Endothelial cell of umbilical vein (primary cell): ENCODE data around the gene DGCR8.

ENCODE experiments used
- JUN ChIP-seq: IDR thresholded peaks from 2 replicates; pipeline ENCODE4 v1.6.1; 2011; ENCODE audit warnings: borderline replicate concordance, low read depth; ENCODE audit not compliant: insufficient read length, insufficient read depth
- POLR2AphosphoS5 ChIP-seq: IDR thresholded peaks from 2 replicates; pipeline ENCODE4 v1.6.1; 2012; ENCODE audit warnings: low read depth, mild to moderate bottlenecking, control low read depth, low read length, moderate library complexity; ENCODE audit not compliant: insufficient read depth
- TF ChIP-seq, protein P1 (sequence below), 2 donors: IDR thresholded peaks; 1 replicate in 1 of 2; 2 replicates in 1 of 2; pipeline ENCODE4 v1.5.1; 2011; ENCODE audit warnings: low read length in 2 of 2, mild to moderate bottlenecking in 2 of 2, moderate library complexity in 2 of 2, control low read depth in 1 of 2, inconsistent platforms in 1 of 2, low read depth in 1 of 2; ENCODE audit not compliant: insufficient read depth in 1 of 2; ENCODE audit errors: extremely low read depth in 1 of 2

DNA sequence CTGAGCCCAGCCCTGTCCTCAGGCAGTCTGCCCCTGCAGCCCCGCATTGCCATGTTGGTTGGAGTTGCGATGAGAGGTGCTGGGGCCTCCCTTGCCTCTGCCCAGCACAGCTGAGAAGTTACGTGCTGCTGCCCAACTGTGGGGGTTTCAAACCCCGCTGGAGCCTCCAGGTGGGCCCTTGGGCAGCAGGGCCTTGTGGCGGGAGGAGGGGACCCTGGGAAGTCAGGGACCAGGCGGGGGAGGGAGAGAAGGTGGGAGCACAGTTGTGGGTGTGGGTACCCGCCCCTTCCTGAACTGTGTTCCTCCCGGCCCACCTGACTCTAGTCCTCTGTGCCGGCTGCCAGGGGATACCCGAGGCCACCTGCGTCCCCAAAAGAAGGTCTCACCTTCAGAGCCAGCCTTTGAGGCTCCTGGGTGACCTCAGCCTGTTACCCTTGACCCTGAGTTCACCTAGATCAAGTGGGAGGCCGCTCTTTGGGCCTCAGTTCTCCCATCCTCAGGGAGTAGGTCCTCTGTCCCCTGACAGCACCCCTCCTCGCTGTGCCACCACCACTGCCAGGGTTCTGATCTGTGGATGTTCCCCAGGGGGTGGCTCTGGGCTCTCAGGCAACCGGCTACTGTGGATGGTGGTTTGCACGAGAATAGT is 78.5 kb downstream of the DGCR8 start:
- TF ChIP-seq, protein P1, sequence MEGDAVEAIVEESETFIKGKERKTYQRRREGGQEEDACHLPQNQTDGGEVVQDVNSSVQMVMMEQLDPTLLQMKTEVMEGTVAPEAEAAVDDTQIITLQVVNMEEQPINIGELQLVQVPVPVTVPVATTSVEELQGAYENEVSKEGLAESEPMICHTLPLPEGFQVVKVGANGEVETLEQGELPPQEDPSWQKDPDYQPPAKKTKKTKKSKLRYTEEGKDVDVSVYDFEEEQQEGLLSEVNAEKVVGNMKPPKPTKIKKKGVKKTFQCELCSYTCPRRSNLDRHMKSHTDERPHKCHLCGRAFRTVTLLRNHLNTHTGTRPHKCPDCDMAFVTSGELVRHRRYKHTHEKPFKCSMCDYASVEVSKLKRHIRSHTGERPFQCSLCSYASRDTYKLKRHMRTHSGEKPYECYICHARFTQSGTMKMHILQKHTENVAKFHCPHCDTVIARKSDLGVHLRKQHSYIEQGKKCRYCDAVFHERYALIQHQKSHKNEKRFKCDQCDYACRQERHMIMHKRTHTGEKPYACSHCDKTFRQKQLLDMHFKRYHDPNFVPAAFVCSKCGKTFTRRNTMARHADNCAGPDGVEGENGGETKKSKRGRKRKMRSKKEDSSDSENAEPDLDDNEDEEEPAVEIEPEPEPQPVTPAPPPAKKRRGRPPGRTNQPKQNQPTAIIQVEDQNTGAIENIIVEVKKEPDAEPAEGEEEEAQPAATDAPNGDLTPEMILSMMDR (IDR thresholded peaks at IDR 0.05; ENCODE audit: extremely low read depth in 1 of 2, insufficient read depth in 1 of 2, low read depth in 1 of 2, low read length in 2 of 2) = no peak
- TF ChIP-seq JUN (no peak), POLR2AphosphoS5 (no peak)
